ENCODE measurements around the gene REG4. TPM values are rescaled to one million over a fixed set of nuclear protein-coding genes. Genes with fewer than 3 reads are reported as not detected.
"Not testable (repeated sequence)": the region's sequence is repeated elsewhere in the genome, so short reads cannot be mapped to it uniquely, and the experiment has no call there.

The REG4 gene
- total RNA-seq, 1 donor from 2014 or later = not detected

DNA sequence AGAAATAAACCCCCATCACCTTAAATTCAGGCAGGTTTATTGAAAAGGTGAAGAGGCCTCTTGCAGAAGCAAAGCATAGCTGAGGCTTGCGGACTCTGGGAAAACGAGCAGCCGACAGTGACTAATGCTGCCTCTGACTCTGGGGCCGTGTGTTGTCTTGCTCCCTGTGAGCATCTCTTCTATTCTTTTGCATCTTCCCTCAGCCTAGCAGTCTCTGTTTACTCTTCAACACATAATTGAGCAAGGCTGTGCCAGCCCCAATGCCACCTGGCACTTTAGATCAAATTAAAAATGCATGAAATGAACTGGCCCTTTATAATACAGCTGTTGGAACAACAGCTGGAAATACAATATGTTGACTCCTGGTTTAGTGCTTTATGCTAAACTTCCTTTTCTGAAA is 18.4 kb upstream of the REG4 start:
- Histone ChIP-seq H3K9me3 (no peaks in the 10 kb centered on the region), H3K36me3 (no peaks in the 10 kb centered on the region), H3K27ac (no peak overlapping the region), H3K27me3 (no peaks in the 10 kb centered on the region), H3K4me1 (no peaks in the 10 kb centered on the region), H3K4me3 (no peak overlapping the region)
- no peak for TF ChIP-seq POLR2A (IDR thresholded peaks at IDR 0.05)
- no peak for TF ChIP-seq POLR2AphosphoS5 (IDR thresholded peaks at IDR 0.05; ENCODE audit: insufficient read depth in 1 of 2, low read depth in 1 of 2)
- no peak for TF ChIP-seq CTCF (IDR thresholded peaks at IDR 0.05)
- DNase-seq (ENCODE audit: extremely low spot score in 2 of 2) = no peak
- intact Hi-C loops (cut with DNase I) = no loop called here

GRCh38 chr1:119829006-119829405 is 17.7 kb upstream of the REG4 start:
- H3K4me3 ChIP-seq; H3K9me3 ChIP-seq; H3K27ac ChIP-seq; intact Hi-C loops (cut with DNase I); H3K27me3 ChIP-seq; H3K4me1 ChIP-seq; DNase-seq (ENCODE audit: extremely low spot score in 2 of 2); H3K36me3 ChIP-seq: not testable (repeated sequence)

GRCh38 chr1:119828266-119828665 is 17.0 kb upstream of the REG4 start:
- Histone ChIP-seq H3K4me3 (no peak overlapping the region), H3K4me1 (no peaks in the 10 kb centered on the region), H3K36me3 (no peaks in the 10 kb centered on the region), H3K9me3 (no peaks in the 10 kb centered on the region), H3K27me3 (no peaks in the 10 kb centered on the region), H3K27ac (no peak overlapping the region)
- TF ChIP-seq CTCF (IDR thresholded peaks at IDR 0.05) = no peak
- no peak for TF ChIP-seq POLR2A (IDR thresholded peaks at IDR 0.05)
- no peak for TF ChIP-seq POLR2AphosphoS5 (IDR thresholded peaks at IDR 0.05; ENCODE audit: insufficient read depth in 1 of 2, low read depth in 1 of 2)
- DNase-seq (ENCODE audit: extremely low spot score in 2 of 2) = no peak
- intact Hi-C loops (cut with DNase I) = no loop called here

DNA sequence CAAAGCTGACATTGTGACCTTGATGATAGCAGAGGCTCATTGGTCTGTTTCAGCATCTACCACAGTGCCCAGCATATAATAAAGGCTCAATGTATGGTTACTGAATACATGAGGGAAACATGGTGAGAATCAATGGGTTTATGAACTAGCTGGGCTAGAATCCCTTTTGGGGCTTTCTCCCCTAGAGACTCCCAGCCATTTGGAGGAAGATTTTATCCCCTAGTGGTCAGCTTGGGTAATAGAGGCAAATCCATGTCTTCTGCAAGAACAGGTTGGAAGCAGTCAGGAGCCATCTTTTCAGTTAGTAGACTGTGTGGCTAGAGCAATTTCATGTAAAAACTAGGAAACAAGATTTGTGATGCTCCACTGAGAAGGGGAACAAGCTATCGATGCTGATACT is 15.8 kb upstream of the REG4 start:
- Histone ChIP-seq H3K4me3 (no peak overlapping the region), H3K9me3 (no peaks in the 10 kb centered on the region), H3K36me3 (no peaks in the 10 kb centered on the region), H3K4me1 (no peaks in the 10 kb centered on the region), H3K27me3 (no peaks in the 10 kb centered on the region), H3K27ac (no peak overlapping the region)
- DNase-seq (ENCODE audit: extremely low spot score in 2 of 2) = no peak
- TF ChIP-seq CTCF (IDR thresholded peaks at IDR 0.05) = no peak
- no peak for TF ChIP-seq POLR2AphosphoS5 (IDR thresholded peaks at IDR 0.05; ENCODE audit: insufficient read depth in 1 of 2, low read depth in 1 of 2)
- no peak for TF ChIP-seq POLR2A (IDR thresholded peaks at IDR 0.05)
- intact Hi-C loops (cut with DNase I) = no loop called here

- intact Hi-C loops (cut with DNase I) = no loop called here
Observed at GRCh38 chr1:119822406-119822805, 11.1 kb upstream of the REG4 start.

More at GRCh38 chr1:119822406-119822805, 11.1 kb upstream of the REG4 start:
- Histone ChIP-seq H3K4me3 (no peak overlapping the region), H3K27ac (no peak overlapping the region), H3K27me3 (no peaks in the 10 kb centered on the region), H3K9me3 (no peaks in the 10 kb centered on the region), H3K36me3 (no peaks in the 10 kb centered on the region), H3K4me1 (no peaks in the 10 kb centered on the region)
- TF ChIP-seq POLR2AphosphoS5 (IDR thresholded peaks at IDR 0.05; ENCODE audit: insufficient read depth in 1 of 2, low read depth in 1 of 2) (no peak), CTCF (IDR thresholded peaks at IDR 0.05) (no peak), POLR2A (IDR thresholded peaks at IDR 0.05) (no peak)
- DNase-seq (ENCODE audit: extremely low spot score in 2 of 2) = no peak

Measured in vagina (tissue), 2 donors.